Measurements from ENCODE around the gene TMEM86B. TPM values are rescaled to one million over a fixed set of nuclear protein-coding genes. Genes with fewer than 3 reads are reported as not detected.

The TMEM86B gene
- total RNA-seq, 1 experiment from 2014 or later, result 21.2 TPM

- peaks cover 7% of the 10 kb centered on the region for H3K4me1 ChIP-seq
- H3K9me3 ChIP-seq, result no peaks in the 10 kb centered on the region
- POLR2A ChIA-PET, result no interaction called here
- no peaks in the 10 kb centered on the region; the same call in 1 of the 2 replicates for H3K36me3 ChIP-seq (ENCODE audit: control insufficient read depth, insufficient read depth, low read length)
- H3K27me3 ChIP-seq (replicated peaks; ENCODE audit: control insufficient read depth, insufficient read depth, low read length), result no peaks in the 10 kb centered on the region
- Mint-ChIP-seq H3K27me3 (ENCODE audit: insufficient read depth, unreplicated experiment) (no peaks in the 10 kb centered on the region), H3K27ac (ENCODE audit: unreplicated experiment) (no peak overlapping the region), H3K36me3 (ENCODE audit: insufficient read depth, unreplicated experiment) (peaks cover 37% of the 10 kb centered on the region), H3K9me3 (ENCODE audit: unreplicated experiment) (no peaks in the 10 kb centered on the region), H3K4me1 (ENCODE audit: low read depth, unreplicated experiment) (peaks cover 13% of the 10 kb centered on the region), H3K4me3 (ENCODE audit: unreplicated experiment) (no peak overlapping the region)
- CTCF ChIA-PET, result interaction anchor here (0.7 kb wide), 2 partner anchors 16 to 135 kb away, joined by 3 to 4 read pairs; no protein-coding TSS in a partner anchor
- no TSS peak for BruUV-seq (replicated peaks)
- DNase-seq, result no peak
- intact Hi-C loops (cut with micrococcal nuclease; ENCODE audit: unreplicated experiment), result no loop called here
- H3K4me3 ChIP-seq (ENCODE audit: low read depth, low read length), result no peak overlapping the region
- TF ChIP-seq CTCF (IDR thresholded peaks at IDR 0.05; ENCODE audit: insufficient read depth in 1 of 2, low read depth in 1 of 2, low read length in 1 of 2, severe bottlenecking in 1 of 2, unreplicated experiment in 1 of 2), result no peak
Observed at GRCh38 chr19:55275851-55276719, 47.5 kb upstream of the TMEM86B start.

GRCh38 chr19:55273978-55274707 is 45.6 kb upstream of the TMEM86B start:
- H3K36me3 ChIP-seq (ENCODE audit: control insufficient read depth, insufficient read depth, low read length), result no peaks in the 10 kb centered on the region; the same call in 1 of the 2 replicates
- POLR2A ChIA-PET, result no interaction called here
- peaks cover 8% of the 10 kb centered on the region for H3K4me1 Mint-ChIP-seq (ENCODE audit: low read depth, unreplicated experiment)
- H3K4me3 ChIP-seq (ENCODE audit: low read depth, low read length), result no peak overlapping the region
- H3K4me1 ChIP-seq, result peaks cover 9% of the 10 kb centered on the region; the same call in 1 of the 2 replicates
- no TSS peak for BruUV-seq (replicated peaks)
- no peaks in the 10 kb centered on the region for H3K9me3 ChIP-seq
- H3K4me3 Mint-ChIP-seq (ENCODE audit: unreplicated experiment), result no peak overlapping the region
- no peak for DNase-seq
- H3K27me3 ChIP-seq (replicated peaks; ENCODE audit: control insufficient read depth, insufficient read depth, low read length), result no peaks in the 10 kb centered on the region
- intact Hi-C loops (cut with micrococcal nuclease; ENCODE audit: unreplicated experiment), result no loop called here
- H3K9me3 Mint-ChIP-seq (ENCODE audit: unreplicated experiment), result no peaks in the 10 kb centered on the region
- no peak for TF ChIP-seq CTCF (IDR thresholded peaks at IDR 0.05; ENCODE audit: insufficient read depth in 1 of 2, low read depth in 1 of 2, low read length in 1 of 2, severe bottlenecking in 1 of 2, unreplicated experiment in 1 of 2)
- peaks cover 30% of the 10 kb centered on the region for H3K36me3 Mint-ChIP-seq (ENCODE audit: insufficient read depth, unreplicated experiment)
- no peaks in the 10 kb centered on the region for H3K27me3 Mint-ChIP-seq (ENCODE audit: insufficient read depth, unreplicated experiment)
- H3K27ac Mint-ChIP-seq (ENCODE audit: unreplicated experiment), result no peak overlapping the region
- CTCF ChIA-PET, result no interaction called here

DNA sequence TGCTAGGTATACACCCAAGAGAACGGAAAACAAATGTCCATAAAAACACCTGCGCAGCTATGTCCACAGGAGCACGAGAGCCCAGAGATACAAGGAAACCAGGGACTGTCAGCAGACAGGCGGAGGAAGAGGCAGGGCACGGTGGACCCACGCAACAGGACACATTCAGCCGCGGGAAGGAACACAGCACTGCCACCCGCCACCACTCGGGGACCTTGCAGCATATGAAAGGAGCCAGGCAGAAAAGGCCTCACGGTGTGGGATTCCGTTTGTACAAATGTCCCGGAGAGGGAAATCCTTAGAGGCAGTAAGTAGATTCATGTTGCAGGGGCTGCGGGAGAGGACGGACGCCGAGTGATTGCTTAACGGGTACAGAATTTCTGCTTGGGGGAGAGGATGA is 43.6 kb upstream of the TMEM86B start:
- Histone ChIP-seq H3K27me3 (replicated peaks; ENCODE audit: control insufficient read depth, insufficient read depth, low read length) (no peaks in the 10 kb centered on the region), H3K4me1 (peaks cover 9% of the 10 kb centered on the region; the same call in 1 of the 2 replicates), H3K36me3 (ENCODE audit: control insufficient read depth, insufficient read depth, low read length) (no peaks in the 10 kb centered on the region; the same call in 1 of the 2 replicates), H3K4me3 (ENCODE audit: low read depth, low read length) (no peak overlapping the region), H3K9me3 (no peaks in the 10 kb centered on the region)
- BruUV-seq (replicated peaks), result no TSS peak
- H3K4me1 Mint-ChIP-seq (ENCODE audit: low read depth, unreplicated experiment), result peaks cover 8% of the 10 kb centered on the region
- ChIA-PET POLR2A (no interaction called here), CTCF (no interaction called here)
- no peaks in the 10 kb centered on the region for H3K27me3 Mint-ChIP-seq (ENCODE audit: insufficient read depth, unreplicated experiment)
- TF ChIP-seq CTCF (IDR thresholded peaks at IDR 0.05; ENCODE audit: insufficient read depth in 1 of 2, low read depth in 1 of 2, low read length in 1 of 2, severe bottlenecking in 1 of 2, unreplicated experiment in 1 of 2), result no peak
- no peak overlapping the region for H3K4me3 Mint-ChIP-seq (ENCODE audit: unreplicated experiment)
- no peaks in the 10 kb centered on the region for H3K9me3 Mint-ChIP-seq (ENCODE audit: unreplicated experiment)
- intact Hi-C loops (cut with micrococcal nuclease; ENCODE audit: unreplicated experiment), result no loop called here
- no peak for DNase-seq
- H3K27ac Mint-ChIP-seq (ENCODE audit: unreplicated experiment), result no peak overlapping the region
- peaks cover 30% of the 10 kb centered on the region for H3K36me3 Mint-ChIP-seq (ENCODE audit: insufficient read depth, unreplicated experiment)

Measured in Caco-2 (cell line).